ENCODE results near the gene NBEAL1.
"Not testable (repeated sequence)": the region's sequence is repeated elsewhere in the genome, so short reads cannot be mapped to it uniquely, and the experiment has no call there.

Gene NBEAL1

DNA sequence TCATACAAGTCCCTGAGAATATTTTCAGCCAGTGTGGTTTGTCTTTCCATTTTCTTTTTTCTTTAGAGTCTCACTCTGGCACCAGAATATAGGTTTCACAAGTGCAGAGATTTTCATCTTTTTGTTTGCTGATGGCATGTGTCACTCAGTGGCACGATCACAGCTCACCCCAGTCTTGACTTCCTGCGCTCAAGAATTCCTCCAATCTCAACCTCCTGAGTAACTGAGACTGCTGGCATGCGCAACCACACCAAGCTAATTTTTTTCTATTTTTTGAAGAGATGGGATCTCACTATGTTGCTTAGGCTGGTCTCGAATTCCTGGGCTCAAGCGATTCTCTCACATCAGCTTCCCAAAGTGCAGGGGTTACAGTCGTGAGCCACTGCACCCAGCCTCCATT, 23.9 kb downstream of the NBEAL1 start:
- DNase-seq (ENCODE audit: low read depth, low spot score): no peak

DNA sequence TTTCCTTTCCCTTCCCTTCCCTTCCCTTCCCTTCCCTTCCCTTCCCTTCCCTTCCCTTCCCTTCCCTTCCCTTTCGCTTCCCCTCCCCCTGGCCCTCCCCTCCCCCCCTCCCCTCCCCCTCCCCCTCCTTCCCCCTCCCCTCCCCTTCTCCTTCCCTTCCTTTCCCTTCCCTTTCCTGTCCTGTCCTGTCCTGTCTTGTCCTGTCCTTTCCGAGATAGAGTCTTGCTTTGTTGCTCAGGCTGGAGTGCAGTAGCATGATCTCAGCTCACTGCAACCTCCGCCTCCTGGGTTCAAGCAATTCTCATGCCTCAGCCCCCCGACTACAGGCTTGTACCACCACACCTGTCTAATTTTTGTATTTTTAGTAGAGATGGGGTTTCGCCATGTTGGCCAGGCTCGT, 24.5 kb downstream of the NBEAL1 start:
- not testable (repeated sequence) for DNase-seq (ENCODE audit: low read depth, low spot score)

- no peak for DNase-seq (ENCODE audit: low read depth, low spot score)
These were observed 26.4 kb downstream of the NBEAL1 start for GRCh38 chr2:203040966-203041521.

GRCh38 chr2:203042178-203042577, 27.5 kb downstream of the NBEAL1 start:
- DNase-seq (ENCODE audit: low read depth, low spot score): no peak

GRCh38 chr2:203043226-203043625, 28.6 kb downstream of the NBEAL1 start:
- no peak for DNase-seq (ENCODE audit: low read depth, low spot score)

DNA sequence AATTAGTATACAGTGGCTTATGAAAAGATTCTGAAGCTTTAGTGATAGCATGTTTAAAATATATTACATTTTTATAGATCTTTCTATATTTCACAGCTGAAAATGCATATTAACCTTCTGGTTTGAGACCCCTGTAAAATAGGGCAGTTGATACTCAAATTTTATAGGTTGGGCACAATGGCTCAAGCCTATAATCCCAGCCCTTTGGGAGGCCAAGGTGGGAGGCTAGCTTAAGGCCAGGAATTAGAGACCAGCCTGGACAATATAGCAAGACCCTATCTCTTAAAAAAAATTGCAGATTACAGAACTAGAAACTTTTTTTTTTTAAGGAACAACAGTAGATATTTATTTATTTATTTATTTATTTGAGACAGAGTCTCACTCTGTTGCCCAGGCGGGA, 31.2 kb downstream of the NBEAL1 start:
- DNase-seq (ENCODE audit: low read depth, low spot score): no peak

GRCh38 chr2:203052539-203052938, 37.9 kb downstream of the NBEAL1 start:
- DNase-seq (ENCODE audit: low read depth, low spot score): no peak

GRCh38 chr2:203059567-203060240, 45.0 kb downstream of the NBEAL1 start:
- no peak for DNase-seq (ENCODE audit: low read depth, low spot score)

GRCh38 chr2:203061346-203061745, 46.7 kb downstream of the NBEAL1 start:
- DNase-seq (ENCODE audit: low read depth, low spot score): peak; percentile 26

GRCh38 chr2:203062126-203062525, 47.5 kb downstream of the NBEAL1 start:
- DNase-seq (ENCODE audit: low read depth, low spot score): no peak

DNA sequence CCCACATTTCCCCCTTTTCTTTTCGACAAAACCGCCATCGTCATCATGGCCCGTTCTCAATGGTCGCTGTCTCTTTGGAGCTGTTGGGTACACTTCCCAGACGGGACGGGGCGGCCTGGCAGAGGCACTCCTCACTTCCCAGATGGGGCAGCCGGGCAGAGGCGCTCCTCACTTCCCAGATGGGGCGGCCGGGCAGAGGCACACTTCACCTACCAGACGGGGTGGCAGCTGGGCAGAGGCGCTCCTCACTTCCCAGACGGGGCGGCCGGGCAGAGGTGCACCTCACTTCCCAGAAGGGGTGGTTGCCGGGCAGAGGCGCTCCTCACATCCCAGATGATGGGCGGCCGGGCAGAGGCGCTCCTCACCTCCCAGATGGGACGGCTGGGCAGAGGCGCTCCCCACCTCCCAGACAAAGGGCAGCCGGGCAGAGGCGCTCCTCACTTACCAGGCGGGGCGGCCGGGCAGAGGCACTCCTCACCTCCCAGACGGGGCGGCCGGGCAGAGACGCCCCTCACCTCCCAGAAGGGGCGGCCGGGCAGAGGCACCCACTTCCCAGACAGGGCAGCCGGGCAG, 51.9 kb downstream of the NBEAL1 start:
- DNase-seq (ENCODE audit: low read depth, low spot score): not testable (repeated sequence)

- no peak for DNase-seq (ENCODE audit: low read depth, low spot score)
These were observed 56.0 kb downstream of the NBEAL1 start for GRCh38 chr2:203070701-203071100.

DNA sequence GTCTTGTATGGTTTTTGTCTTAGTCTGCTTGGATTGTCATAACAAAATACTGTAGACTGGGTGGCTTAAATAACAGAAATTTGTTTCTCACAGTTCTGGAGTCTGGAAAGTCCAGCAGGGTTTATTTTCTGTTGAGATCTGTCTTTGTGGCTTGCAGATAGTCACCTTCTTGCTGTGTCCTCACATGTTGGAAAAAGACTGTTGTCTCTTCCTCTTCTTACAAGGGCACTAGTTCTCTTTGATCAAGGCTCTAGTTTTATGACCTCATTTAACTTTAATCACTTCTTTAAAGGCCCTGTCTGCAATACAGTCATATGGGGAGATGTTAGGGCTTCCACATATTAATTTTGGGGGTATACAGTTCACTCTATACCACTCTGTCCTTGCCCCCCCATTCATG, 56.5 kb downstream of the NBEAL1 start:
- DNase-seq (ENCODE audit: low read depth, low spot score): no peak

- no peak for DNase-seq (ENCODE audit: low read depth, low spot score)
These were observed 57.7 kb downstream of the NBEAL1 start for GRCh38 chr2:203072371-203072770.

GRCh38 chr2:203077451-203077850, 62.8 kb downstream of the NBEAL1 start:
- DNase-seq (ENCODE audit: low read depth, low spot score): no peak

GRCh38 chr2:203080447-203081045, 65.9 kb downstream of the NBEAL1 start:
- DNase-seq (ENCODE audit: low read depth, low spot score): no peak

GRCh38 chr2:203083328-203083727, 68.7 kb downstream of the NBEAL1 start:
- DNase-seq (ENCODE audit: low read depth, low spot score): no peak

GRCh38 chr2:203086381-203086780, 71.7 kb downstream of the NBEAL1 start:
- DNase-seq (ENCODE audit: low read depth, low spot score): not testable (repeated sequence)

DNA sequence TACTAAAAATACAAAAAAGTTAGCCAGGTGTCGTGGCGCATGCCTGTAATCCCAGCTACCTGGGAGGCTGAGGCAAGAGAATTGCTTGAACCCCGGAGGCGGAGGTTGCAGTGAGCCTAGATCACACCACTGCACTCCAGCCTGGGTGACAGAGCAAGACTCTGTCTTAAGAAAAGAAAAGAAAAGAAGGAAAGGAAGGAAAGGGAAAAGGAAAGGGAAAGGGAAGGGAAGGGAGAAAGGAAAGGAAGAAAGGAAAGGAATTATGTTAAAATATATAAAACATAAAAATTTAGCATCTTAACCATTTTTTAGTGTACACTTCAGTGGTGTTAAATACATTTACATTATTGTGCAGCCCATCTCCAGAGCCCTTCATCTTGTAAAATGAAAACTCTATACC, 76.0 kb downstream of the NBEAL1 start:
- not testable (repeated sequence) for DNase-seq (ENCODE audit: low read depth, low spot score)

- no peak for DNase-seq (ENCODE audit: low read depth, low spot score)
These were observed 83.1 kb downstream of the NBEAL1 start for GRCh38 chr2:203097735-203098134.

GRCh38 chr2:203102357-203102756, 87.7 kb downstream of the NBEAL1 start:
- not testable (repeated sequence) for DNase-seq (ENCODE audit: low read depth, low spot score)

DNA sequence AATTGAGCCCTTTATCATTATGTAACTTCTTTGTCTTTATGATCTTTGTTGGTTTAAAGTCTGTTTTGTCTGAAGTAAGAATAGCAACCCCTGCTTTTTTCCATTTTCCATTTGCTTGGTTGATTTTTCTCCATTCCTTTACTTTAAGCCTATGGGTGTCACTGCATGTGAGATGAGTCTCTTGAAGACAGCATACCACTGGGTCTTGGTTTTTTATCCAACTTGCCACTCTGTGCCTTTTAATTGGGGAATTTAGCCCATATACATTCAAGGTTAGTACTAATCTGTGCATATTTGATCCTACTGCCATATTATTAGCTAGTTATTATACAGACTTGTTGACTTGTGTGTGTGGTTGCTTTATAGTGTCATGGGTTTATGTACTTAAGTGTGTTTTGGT, 89.6 kb downstream of the NBEAL1 start:
- DNase-seq (ENCODE audit: low read depth, low spot score): no peak

GRCh38 chr2:203105996-203106395, 91.3 kb downstream of the NBEAL1 start:
- no peak for DNase-seq (ENCODE audit: low read depth, low spot score)
